Activated T-helper 2 cell treated with anti-CD3 and anti-CD28 coated beads, Interferon-gamma antibody, Interleukin-2, Interleukin-4, amounts not matched to agents 10 μg/mL and 5 μg/mL and 100 μg/mL, durations not matched to agents 14 hours and 24 hours and 36 hours (primary cell): Measurements from ENCODE around the gene SH3BGRL3. TPM values are rescaled to one million over a fixed set of nuclear protein-coding genes. Genes with fewer than 3 reads are reported as not detected.

Source experiments
- DNase-seq: peaks from one replicate; pipeline ENCODE4 v3.0.0; 2021; ENCODE audit warnings: low spot score
- H3K27ac Mint-ChIP-seq: one replicate; pipeline ENCODE4 v1.8.0; 2021; ENCODE audit warnings: mixed read lengths
- H3K27me3 Mint-ChIP-seq: one replicate; pipeline ENCODE4 v1.8.0; 2021; ENCODE audit warnings: low read depth, mixed read lengths
- H3K36me3 Mint-ChIP-seq: one replicate; pipeline ENCODE4 v1.8.0; 2021; ENCODE audit warnings: low read depth, mixed read lengths
- H3K4me1 Mint-ChIP-seq: one replicate; pipeline ENCODE4 v1.8.0; 2021; ENCODE audit warnings: low read depth, mixed read lengths
- H3K4me3 Mint-ChIP-seq: one replicate; pipeline ENCODE4 v1.8.0; 2021; ENCODE audit warnings: low read depth, mild to moderate bottlenecking, moderate library complexity, mixed read lengths
- H3K9me3 Mint-ChIP-seq: one replicate; pipeline ENCODE4 v1.8.0; 2021; ENCODE audit warnings: mixed read lengths
- intact Hi-C: fragments of 100-400 bp; cut with micrococcal nuclease; formaldehyde crosslinking; loops from one replicate; pipeline ENCODE4 v1.15.1; 2023
- total RNA-seq: library from RNA; stranded (reverse); gene quantifications from 2 replicates; pipeline ENCODE4 v1.2.3, GENCODE V29; 2022

The SH3BGRL3 gene
- total RNA-seq, 1 donor from 2014 or later, result 437 TPM

- H3K27me3 Mint-ChIP-seq, result no peaks in the 10 kb centered on the region
- H3K4me1 Mint-ChIP-seq, result peaks cover 6% of the 10 kb centered on the region
- H3K27ac Mint-ChIP-seq, result no peak overlapping the region
- intact Hi-C loops, result no loop called here
- H3K36me3 Mint-ChIP-seq, result peaks cover 85% of the 10 kb centered on the region
- peaks cover 4% of the 10 kb centered on the region for H3K9me3 Mint-ChIP-seq
- H3K4me3 Mint-ChIP-seq, result no peak overlapping the region
- DNase-seq, result no peak
These were observed 16.7 kb upstream of the SH3BGRL3 start for GRCh38 chr1:26263212-26263611.

GRCh38 chr1:26265405-26265804 is 14.5 kb upstream of the SH3BGRL3 start:
- H3K36me3 Mint-ChIP-seq, result peaks cover 88% of the 10 kb centered on the region
- intact Hi-C loops, result no loop called here
- no peak for DNase-seq
- no peaks in the 10 kb centered on the region for H3K27me3 Mint-ChIP-seq
- H3K4me1 Mint-ChIP-seq, result peaks cover 6% of the 10 kb centered on the region
- peaks cover 17% of the 10 kb centered on the region for H3K9me3 Mint-ChIP-seq
- H3K27ac Mint-ChIP-seq, result no peak overlapping the region
- H3K4me3 Mint-ChIP-seq, result no peak overlapping the region

GRCh38 chr1:26268290-26269197 is 11.3 kb upstream of the SH3BGRL3 start:
- Mint-ChIP-seq H3K27ac (no peak overlapping the region), H3K9me3 (peaks cover 17% of the 10 kb centered on the region), H3K4me3 (no peak overlapping the region), H3K27me3 (no peaks in the 10 kb centered on the region), H3K36me3 (peaks cover 85% of the 10 kb centered on the region), H3K4me1 (peaks cover 6% of the 10 kb centered on the region)
- DNase-seq, result no peak
- intact Hi-C loops, result no loop called here

- peaks cover 8% of the 10 kb centered on the region for H3K4me1 Mint-ChIP-seq
- no peak overlapping the region for H3K4me3 Mint-ChIP-seq
- intact Hi-C loops, result no loop called here
- H3K9me3 Mint-ChIP-seq, result peaks cover 17% of the 10 kb centered on the region
- H3K27me3 Mint-ChIP-seq, result no peaks in the 10 kb centered on the region
- H3K36me3 Mint-ChIP-seq, result peaks cover 82% of the 10 kb centered on the region
- no peak overlapping the region for H3K27ac Mint-ChIP-seq
- DNase-seq, result no peak
These were observed 10.7 kb upstream of the SH3BGRL3 start for GRCh38 chr1:26269198-26269550.

- intact Hi-C loops, result loop anchor here (2.0 to 5.0 kb wide), 4 partner anchors 40 to 197 kb away; partner anchors contain the start of genes CEP85 and HMGN2
- H3K36me3 Mint-ChIP-seq, result peaks cover 70% of the 10 kb centered on the region
- no peak overlapping the region for H3K4me3 Mint-ChIP-seq
- H3K4me1 Mint-ChIP-seq, result peaks cover 51% of the 10 kb centered on the region
- no peaks in the 10 kb centered on the region for H3K9me3 Mint-ChIP-seq
- no peak for DNase-seq
- H3K27ac Mint-ChIP-seq, result peak overlapping the region; percentile 19
- no peaks in the 10 kb centered on the region for H3K27me3 Mint-ChIP-seq
These were observed 5.0 kb upstream of the SH3BGRL3 start for GRCh38 chr1:26274801-26275425.

- Mint-ChIP-seq H3K27ac (peak overlapping the region; percentile 97), H3K27me3 (no peaks in the 10 kb centered on the region), H3K36me3 (peaks cover 68% of the 10 kb centered on the region), H3K4me1 (peaks cover 51% of the 10 kb centered on the region), H3K9me3 (no peaks in the 10 kb centered on the region), H3K4me3 (peak overlapping the region; percentile 74)
- intact Hi-C loops, result loop anchor here (1.0 to 5.0 kb wide), 7 partner anchors 8 to 196 kb away; partner anchors contain the start of genes CEP85 and HMGN2
- DNase-seq, result peak; percentile 62
These were observed 4.1 kb upstream of the SH3BGRL3 start for GRCh38 chr1:26275580-26276431.

GRCh38 chr1:26276432-26276838 is 3.5 kb upstream of the SH3BGRL3 start:
- intact Hi-C loops, result loop anchor here (1.0 to 5.0 kb wide), 6 partner anchors 8 to 196 kb away; partner anchors contain the start of gene HMGN2
- peaks cover 68% of the 10 kb centered on the region for H3K36me3 Mint-ChIP-seq
- peak overlapping the region; percentile 97 for H3K27ac Mint-ChIP-seq
- H3K27me3 Mint-ChIP-seq, result no peaks in the 10 kb centered on the region
- peaks cover 56% of the 10 kb centered on the region for H3K4me1 Mint-ChIP-seq
- H3K4me3 Mint-ChIP-seq, result peak overlapping the region; percentile 64
- no peaks in the 10 kb centered on the region for H3K9me3 Mint-ChIP-seq
- no peak for DNase-seq

GRCh38 chr1:26277261-26277661 is 2.6 kb upstream of the SH3BGRL3 start:
- Mint-ChIP-seq H3K36me3 (peaks cover 67% of the 10 kb centered on the region), H3K4me1 (peaks cover 61% of the 10 kb centered on the region)

GRCh38 chr1:26277719-26278118 is 2.2 kb upstream of the SH3BGRL3 start:
- Mint-ChIP-seq H3K4me1 (peaks cover 65% of the 10 kb centered on the region), H3K36me3 (peaks cover 69% of the 10 kb centered on the region), H3K27ac (peak overlapping the region; percentile 97), H3K27me3 (no peaks in the 10 kb centered on the region), H3K9me3 (no peaks in the 10 kb centered on the region), H3K4me3 (peak overlapping the region; percentile 41)
- no peak for DNase-seq
- intact Hi-C loops, result loop anchor here (5.0 kb wide), 3 partner anchors 85 to 195 kb away; partner anchors contain the start of gene HMGN2

More at GRCh38 chr1:26277261-26277661, 2.6 kb upstream of the SH3BGRL3 start:
- DNase-seq, result no peak
- Mint-ChIP-seq H3K9me3 (no peaks in the 10 kb centered on the region), H3K27ac (peak overlapping the region; percentile 97), H3K27me3 (no peaks in the 10 kb centered on the region), H3K4me3 (peak overlapping the region; percentile 14)
- intact Hi-C loops, result loop anchor here (5.0 kb wide), 3 partner anchors 85 to 195 kb away; partner anchors contain the start of gene HMGN2

GRCh38 chr1:26278303-26278702 is 1.6 kb upstream of the SH3BGRL3 start:
- Mint-ChIP-seq H3K27ac (peak overlapping the region; percentile 97), H3K9me3 (no peaks in the 10 kb centered on the region), H3K4me1 (peaks cover 71% of the 10 kb centered on the region), H3K27me3 (no peaks in the 10 kb centered on the region), H3K4me3 (peak overlapping the region; percentile 41), H3K36me3 (peaks cover 69% of the 10 kb centered on the region)
- DNase-seq, result no peak
- intact Hi-C loops, result loop anchor here (5.0 kb wide), 3 partner anchors 84 to 194 kb away; partner anchors contain the start of gene HMGN2

- peak; percentile 34 for DNase-seq
- H3K9me3 Mint-ChIP-seq, result no peaks in the 10 kb centered on the region
These were observed 996 bp upstream of the SH3BGRL3 start for GRCh38 chr1:26278724-26279455.

More at GRCh38 chr1:26278724-26279455, 996 bp upstream of the SH3BGRL3 start:
- Mint-ChIP-seq H3K4me3 (peak overlapping the region; percentile 83), H3K4me1 (peaks cover 77% of the 10 kb centered on the region), H3K27me3 (no peaks in the 10 kb centered on the region), H3K36me3 (peaks cover 73% of the 10 kb centered on the region), H3K27ac (peak overlapping the region; percentile 97)
- intact Hi-C loops, result loop anchor here (5.0 kb wide), 3 partner anchors 83 to 193 kb away; partner anchors contain the start of gene HMGN2
